ENCODE measurements around the gene FSIP1. TPM values are rescaled to one million over a fixed set of nuclear protein-coding genes. Genes with fewer than 3 reads are reported as not detected.

Gene FSIP1
- total RNA-seq, 1 experiment from 2014 or later: 1.3 TPM

DNA sequence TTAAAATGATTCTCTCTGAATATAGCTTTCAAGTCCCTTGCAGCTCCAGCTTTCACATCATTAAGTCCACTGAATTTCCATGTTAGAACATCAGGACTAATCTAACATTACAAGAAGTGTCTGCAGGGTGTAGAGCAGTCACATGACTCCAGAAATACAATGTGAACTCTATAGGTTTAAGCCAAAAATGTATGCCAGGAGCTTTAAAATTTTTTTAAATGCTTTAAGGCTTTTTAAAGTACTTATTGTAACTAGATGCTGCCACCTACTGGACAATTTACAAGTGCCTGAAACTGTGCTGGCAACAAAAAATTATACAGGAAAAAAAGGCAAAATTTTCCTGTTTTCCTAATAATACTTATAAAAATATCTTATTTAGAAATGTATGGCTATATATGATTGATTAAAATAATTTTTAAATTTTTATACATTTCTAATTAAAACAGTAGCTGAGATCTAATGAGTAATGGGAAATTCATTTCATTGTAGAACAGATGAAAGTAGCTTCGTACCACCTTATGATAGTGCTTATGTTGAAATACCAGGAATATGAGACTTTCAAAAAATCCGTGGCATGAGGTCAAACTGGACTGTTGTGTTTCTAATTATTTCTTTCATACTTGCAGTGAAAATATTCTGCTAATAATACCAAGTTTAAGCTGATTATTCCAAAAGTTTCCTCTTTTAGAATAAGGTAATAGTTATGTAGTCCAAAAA, 25.7 kb downstream of the FSIP1 start:
- H3K4me1 ChIP-seq: peaks cover 7% of the 10 kb centered on the region; the same call in 1 of the 2 replicates
- Mint-ChIP-seq H3K4me3 (ENCODE audit: unreplicated experiment) (no peak overlapping the region), H3K36me3 (ENCODE audit: insufficient read depth, unreplicated experiment) (no peaks in the 10 kb centered on the region), H3K27me3 (ENCODE audit: insufficient read depth, unreplicated experiment) (no peaks in the 10 kb centered on the region), H3K9me3 (ENCODE audit: unreplicated experiment) (peaks cover 26% of the 10 kb centered on the region), H3K27ac (ENCODE audit: unreplicated experiment) (peak overlapping the region; percentile 45), H3K4me1 (ENCODE audit: low read depth, unreplicated experiment) (peaks cover 24% of the 10 kb centered on the region)
- TF ChIP-seq, protein P1, sequence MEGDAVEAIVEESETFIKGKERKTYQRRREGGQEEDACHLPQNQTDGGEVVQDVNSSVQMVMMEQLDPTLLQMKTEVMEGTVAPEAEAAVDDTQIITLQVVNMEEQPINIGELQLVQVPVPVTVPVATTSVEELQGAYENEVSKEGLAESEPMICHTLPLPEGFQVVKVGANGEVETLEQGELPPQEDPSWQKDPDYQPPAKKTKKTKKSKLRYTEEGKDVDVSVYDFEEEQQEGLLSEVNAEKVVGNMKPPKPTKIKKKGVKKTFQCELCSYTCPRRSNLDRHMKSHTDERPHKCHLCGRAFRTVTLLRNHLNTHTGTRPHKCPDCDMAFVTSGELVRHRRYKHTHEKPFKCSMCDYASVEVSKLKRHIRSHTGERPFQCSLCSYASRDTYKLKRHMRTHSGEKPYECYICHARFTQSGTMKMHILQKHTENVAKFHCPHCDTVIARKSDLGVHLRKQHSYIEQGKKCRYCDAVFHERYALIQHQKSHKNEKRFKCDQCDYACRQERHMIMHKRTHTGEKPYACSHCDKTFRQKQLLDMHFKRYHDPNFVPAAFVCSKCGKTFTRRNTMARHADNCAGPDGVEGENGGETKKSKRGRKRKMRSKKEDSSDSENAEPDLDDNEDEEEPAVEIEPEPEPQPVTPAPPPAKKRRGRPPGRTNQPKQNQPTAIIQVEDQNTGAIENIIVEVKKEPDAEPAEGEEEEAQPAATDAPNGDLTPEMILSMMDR (IDR thresholded peaks at IDR 0.05; ENCODE audit: insufficient read depth in 1 of 2, low read depth in 1 of 2, low read length in 1 of 2, severe bottlenecking in 1 of 2, unreplicated experiment in 1 of 2): peak; percentile 56 to 74
- no peak overlapping the region for H3K4me3 ChIP-seq (ENCODE audit: low read depth, low read length)
- no peaks in the 10 kb centered on the region for H3K36me3 ChIP-seq (ENCODE audit: control insufficient read depth, insufficient read depth, low read length)
- no TSS peak for BruUV-seq (replicated peaks)
- no peaks in the 10 kb centered on the region for H3K9me3 ChIP-seq
- intact Hi-C loops (cut with micrococcal nuclease; ENCODE audit: unreplicated experiment): loop anchor here (1.0 to 5.0 kb wide), 6 partner anchors 27 to 584 kb away; partner anchors contain the start of gene THBS1
- H3K27me3 ChIP-seq (replicated peaks; ENCODE audit: control insufficient read depth, insufficient read depth, low read length): no peaks in the 10 kb centered on the region
- ChIA-PET CTCF (interaction anchor here (0.6 to 2.8 kb wide), 19 partner anchors 21 to 584 kb away, joined by 3 to 52 read pairs (median 4); partner anchors contain the start of genes EIF2AK4, FSIP1 and THBS1), POLR2A (interaction anchor here (0.5 to 1.5 kb wide), 2 partner anchors 54 to 176 kb away, joined by 7 read pairs; partner anchors contain the start of gene THBS1)
- peak in 1 of 2 experiments; percentile 58 for DNase-seq

DNA sequence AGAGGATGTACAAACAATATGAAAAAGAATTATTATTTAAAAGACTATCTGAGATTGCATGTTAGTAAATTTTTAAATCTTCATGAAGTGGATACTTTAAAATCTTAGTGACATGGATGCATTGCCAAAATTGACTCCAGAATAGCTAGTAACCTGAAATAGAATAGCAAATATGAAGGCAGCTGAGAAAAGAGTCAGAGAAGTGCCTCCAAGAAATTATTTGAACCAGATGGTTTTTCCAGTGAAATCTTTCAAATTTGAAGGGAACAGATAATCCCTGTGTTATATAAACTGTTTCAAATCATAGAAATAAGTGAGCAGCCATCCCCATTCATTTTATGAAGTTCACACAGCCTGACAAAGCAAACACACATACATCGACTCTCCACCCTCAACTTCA, 29.6 kb downstream of the FSIP1 start:
- Histone ChIP-seq H3K36me3 (ENCODE audit: control insufficient read depth, insufficient read depth, low read length) (no peaks in the 10 kb centered on the region), H3K4me1 (peaks cover 15% of the 10 kb centered on the region), H3K27me3 (replicated peaks; ENCODE audit: control insufficient read depth, insufficient read depth, low read length) (no peaks in the 10 kb centered on the region), H3K9me3 (0 out of 2 replicates have a peak, but pooled peaks cover 5% of the 10 kb centered on the region), H3K4me3 (ENCODE audit: low read depth, low read length) (no peak overlapping the region)
- TF ChIP-seq, protein P1 (IDR thresholded peaks at IDR 0.05; ENCODE audit: insufficient read depth in 1 of 2, low read depth in 1 of 2, low read length in 1 of 2, severe bottlenecking in 1 of 2, unreplicated experiment in 1 of 2): no peak
- CTCF ChIA-PET: no interaction called here
- H3K4me3 Mint-ChIP-seq (ENCODE audit: unreplicated experiment): no peak overlapping the region
- H3K27ac Mint-ChIP-seq (ENCODE audit: unreplicated experiment): no peak overlapping the region
- no peaks in the 10 kb centered on the region for H3K27me3 Mint-ChIP-seq (ENCODE audit: insufficient read depth, unreplicated experiment)
- H3K36me3 Mint-ChIP-seq (ENCODE audit: insufficient read depth, unreplicated experiment): no peaks in the 10 kb centered on the region
- BruUV-seq (replicated peaks): no TSS peak
- POLR2A ChIA-PET: no interaction called here
- no peak for DNase-seq
- intact Hi-C loops (cut with micrococcal nuclease; ENCODE audit: unreplicated experiment): no loop called here
- H3K4me1 Mint-ChIP-seq (ENCODE audit: low read depth, unreplicated experiment): peaks cover 24% of the 10 kb centered on the region
- H3K9me3 Mint-ChIP-seq (ENCODE audit: unreplicated experiment): peaks cover 21% of the 10 kb centered on the region

DNA sequence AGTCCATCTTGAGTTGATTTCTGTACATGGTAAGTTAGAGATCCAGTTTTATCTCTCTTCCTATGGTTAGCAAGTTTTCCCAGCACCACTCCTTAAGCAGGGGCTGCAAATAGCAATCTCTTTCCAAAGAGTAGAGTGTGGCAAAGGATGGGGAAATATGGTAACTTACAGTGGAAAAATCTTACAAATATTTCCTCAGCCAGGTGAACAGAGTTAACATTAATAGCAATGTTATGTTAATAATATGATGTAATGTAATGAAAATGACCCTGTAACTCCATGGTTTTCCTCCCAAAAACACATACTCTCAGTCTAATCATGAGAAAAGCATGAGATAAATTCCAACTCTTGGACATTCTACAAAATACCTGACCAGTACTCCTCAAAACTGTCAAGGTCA, 30.4 kb downstream of the FSIP1 start:
- ChIA-PET POLR2A (no interaction called here), CTCF (no interaction called here)
- Mint-ChIP-seq H3K4me1 (ENCODE audit: low read depth, unreplicated experiment) (peaks cover 24% of the 10 kb centered on the region), H3K27ac (ENCODE audit: unreplicated experiment) (no peak overlapping the region), H3K27me3 (ENCODE audit: insufficient read depth, unreplicated experiment) (no peaks in the 10 kb centered on the region), H3K4me3 (ENCODE audit: unreplicated experiment) (no peak overlapping the region), H3K9me3 (ENCODE audit: unreplicated experiment) (peaks cover 21% of the 10 kb centered on the region), H3K36me3 (ENCODE audit: insufficient read depth, unreplicated experiment) (no peaks in the 10 kb centered on the region)
- Histone ChIP-seq H3K27me3 (replicated peaks; ENCODE audit: control insufficient read depth, insufficient read depth, low read length) (no peaks in the 10 kb centered on the region), H3K36me3 (ENCODE audit: control insufficient read depth, insufficient read depth, low read length) (no peaks in the 10 kb centered on the region), H3K4me3 (ENCODE audit: low read depth, low read length) (no peak overlapping the region), H3K4me1 (peaks cover 19% of the 10 kb centered on the region), H3K9me3 (0 out of 2 replicates have a peak, but pooled peaks cover 5% of the 10 kb centered on the region)
- BruUV-seq (replicated peaks): no TSS peak
- DNase-seq: no peak
- TF ChIP-seq, protein P1 (IDR thresholded peaks at IDR 0.05; ENCODE audit: insufficient read depth in 1 of 2, low read depth in 1 of 2, low read length in 1 of 2, severe bottlenecking in 1 of 2, unreplicated experiment in 1 of 2): no peak
- intact Hi-C loops (cut with micrococcal nuclease; ENCODE audit: unreplicated experiment): no loop called here

Data from Caco-2 (cell line).